DMS153 treated with DMSO at 0.1 percent for 48 hours (cell line): ENCODE data around the gene FHAD1.

Experiments
- DNase-seq: peaks from one replicate; lab custom pipeline; 2025; ENCODE audit not compliant: unreplicated experiment; lab: John Stamatoyannopoulos, UW

FHAD1 gene

GRCh38 chr1:15245593-15246360 is 1.2 kb upstream of the FHAD1 start:
- no peak for DNase-seq

- no peak for DNase-seq
Measured at GRCh38 chr1:15248216-15248615, 1.2 kb downstream of the FHAD1 start.

GRCh38 chr1:15249081-15249480 is 2.1 kb downstream of the FHAD1 start:
- DNase-seq = no peak

GRCh38 chr1:15251857-15252835 is 5.1 kb downstream of the FHAD1 start:
- DNase-seq = no peak

GRCh38 chr1:15254559-15254958 is 7.5 kb downstream of the FHAD1 start:
- no peak for DNase-seq

- no peak for DNase-seq
Measured at GRCh38 chr1:15255582-15256149, 8.6 kb downstream of the FHAD1 start.

- no peak for DNase-seq
Measured at GRCh38 chr1:15256584-15256983, 9.6 kb downstream of the FHAD1 start.

- DNase-seq = no peak
Measured at GRCh38 chr1:15257309-15257708, 10.3 kb downstream of the FHAD1 start.

GRCh38 chr1:15258833-15259621 is 12.0 kb downstream of the FHAD1 start:
- no peak for DNase-seq

- DNase-seq = no peak
Measured at GRCh38 chr1:15259622-15260007, 12.6 kb downstream of the FHAD1 start.

- DNase-seq = no peak
Measured at GRCh38 chr1:15260418-15261154, 13.6 kb downstream of the FHAD1 start.

- DNase-seq = no peak
Measured at GRCh38 chr1:15261155-15262002, 14.4 kb downstream of the FHAD1 start.

GRCh38 chr1:15262003-15262377 is 15.0 kb downstream of the FHAD1 start:
- no peak for DNase-seq

- DNase-seq = no peak
Measured at GRCh38 chr1:15262706-15263105, 15.7 kb downstream of the FHAD1 start.

- DNase-seq = no peak
Measured at GRCh38 chr1:15264769-15265168, 17.7 kb downstream of the FHAD1 start.

GRCh38 chr1:15271196-15271595 is 24.2 kb downstream of the FHAD1 start:
- no peak for DNase-seq

GRCh38 chr1:15272009-15272781 is 25.2 kb downstream of the FHAD1 start:
- DNase-seq = peak; percentile 88

- no peak for DNase-seq
Measured at GRCh38 chr1:15272782-15273127, 25.7 kb downstream of the FHAD1 start.

- no peak for DNase-seq
Measured at GRCh38 chr1:15273274-15273673, 26.3 kb downstream of the FHAD1 start.
